HCT116 (cell line): Measurements from ENCODE around the gene UMAD1.

Experiments used
- SP1 ChIP-seq: IDR thresholded peaks from 2 replicates; pipeline ENCODE4 v1.6.1; 2012; ENCODE audit warnings: low read depth
- TF ChIP-seq, protein P1 (sequence below), 3 experiments: fragments of 200-600 bp in 1 of 3; sonication (generic) in 1 of 3; IDR thresholded peaks in 2 of 3; conservative IDR thresholded peaks in 1 of 3; 2 replicates each; pipeline ENCODE4 v1.5.1; 2012 to 2017; ENCODE audit warnings: low read depth in 2 of 3, low read length in 2 of 3, antibody characterized with exemption in 1 of 3, borderline replicate concordance in 1 of 3, control low read depth in 1 of 3, mild to moderate bottlenecking in 1 of 3, mixed read lengths in 1 of 3, mixed run types in 1 of 3, moderate library complexity in 1 of 3; ENCODE audit not compliant: insufficient read depth in 1 of 3

DNA sequence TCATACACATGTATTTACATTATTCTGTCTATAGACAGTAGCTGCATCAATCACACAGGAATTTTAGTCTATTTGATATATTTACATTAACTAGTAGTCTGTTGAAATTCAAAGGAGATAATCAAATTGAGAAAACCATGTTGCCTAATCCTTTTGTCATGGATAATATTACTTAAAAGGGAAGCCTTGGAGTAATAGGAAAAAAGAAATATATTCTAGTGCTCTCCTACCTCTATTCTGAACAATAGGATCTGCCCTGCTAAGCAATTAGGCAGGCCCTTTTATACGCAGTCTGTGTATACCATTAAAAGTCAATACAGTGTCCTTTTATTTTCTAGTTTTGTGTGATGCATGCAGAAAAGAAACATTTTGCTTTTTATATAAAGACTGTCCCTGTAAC, 24.5 kb downstream of the UMAD1 start:
- TF ChIP-seq SP1 = no peak
- TF ChIP-seq, protein P1, sequence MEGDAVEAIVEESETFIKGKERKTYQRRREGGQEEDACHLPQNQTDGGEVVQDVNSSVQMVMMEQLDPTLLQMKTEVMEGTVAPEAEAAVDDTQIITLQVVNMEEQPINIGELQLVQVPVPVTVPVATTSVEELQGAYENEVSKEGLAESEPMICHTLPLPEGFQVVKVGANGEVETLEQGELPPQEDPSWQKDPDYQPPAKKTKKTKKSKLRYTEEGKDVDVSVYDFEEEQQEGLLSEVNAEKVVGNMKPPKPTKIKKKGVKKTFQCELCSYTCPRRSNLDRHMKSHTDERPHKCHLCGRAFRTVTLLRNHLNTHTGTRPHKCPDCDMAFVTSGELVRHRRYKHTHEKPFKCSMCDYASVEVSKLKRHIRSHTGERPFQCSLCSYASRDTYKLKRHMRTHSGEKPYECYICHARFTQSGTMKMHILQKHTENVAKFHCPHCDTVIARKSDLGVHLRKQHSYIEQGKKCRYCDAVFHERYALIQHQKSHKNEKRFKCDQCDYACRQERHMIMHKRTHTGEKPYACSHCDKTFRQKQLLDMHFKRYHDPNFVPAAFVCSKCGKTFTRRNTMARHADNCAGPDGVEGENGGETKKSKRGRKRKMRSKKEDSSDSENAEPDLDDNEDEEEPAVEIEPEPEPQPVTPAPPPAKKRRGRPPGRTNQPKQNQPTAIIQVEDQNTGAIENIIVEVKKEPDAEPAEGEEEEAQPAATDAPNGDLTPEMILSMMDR (IDR thresholded peaks at IDR 0.05 in 2 of 3, conservative IDR thresholded peaks at IDR 0.05 in 1 of 3; ENCODE audit: borderline replicate concordance in 1 of 3, insufficient read depth in 1 of 3, low read depth in 2 of 3, low read length in 2 of 3) = no peak
